GM23338 (cell line): ENCODE data around the gene NKAIN2. TPM values are rescaled to one million over a fixed set of nuclear protein-coding genes. Genes with fewer than 3 reads are reported as not detected.

Experiments used
- ATAC-seq: fragments of 200-7000 bp; cut with Tn5 transposase; 3 replicates; pipeline ENCODE4 v1.9.1; 2020
- DNase-seq: peaks from one replicate; pipeline ENCODE4 v3.0.0-alpha.2; 2015; ENCODE audit warnings: low spot score
- H2AFZ ChIP-seq: fragments of 200-600 bp; sonication (generic); 2 replicates; pipeline ENCODE4 v1.8.0; 2016; ENCODE audit warnings: antibody characterized with exemption, mild to moderate bottlenecking, moderate library complexity
- H3F3A ChIP-seq: fragments of 200-600 bp; sonication (generic); replicated peaks from 2 replicates; pipeline ENCODE4 v1.8.0; 2017; ENCODE audit warnings: antibody characterized with exemption, mixed run types, low read depth
- H3K27ac ChIP-seq: fragments of 200-600 bp; sonication (generic); 2 replicates; pipeline ENCODE4 v1.6.1; 2016; ENCODE audit warnings: low read depth
- H3K27me3 ChIP-seq: fragments of 200-600 bp; sonication (generic); 2 replicates; pipeline ENCODE4 v1.8.0; 2016; ENCODE audit warnings: mild to moderate bottlenecking, mixed run types, moderate library complexity; ENCODE audit not compliant: insufficient read depth
- H3K36me3 ChIP-seq: fragments of 200-600 bp; sonication (generic); 2 replicates; pipeline ENCODE4 v1.8.0; 2016; ENCODE audit warnings: mild to moderate bottlenecking; ENCODE audit not compliant: insufficient read depth
- H3K4me1 ChIP-seq: fragments of 200-600 bp; sonication (generic); 2 replicates; pipeline ENCODE4 v1.8.0; 2016; ENCODE audit warnings: mild to moderate bottlenecking, moderate library complexity; ENCODE audit not compliant: insufficient read depth
- H3K4me2 ChIP-seq: fragments of 200-600 bp; sonication (generic); 2 replicates; pipeline ENCODE4 v1.7.1; 2017; ENCODE audit warnings: mixed run types
- H3K4me3 ChIP-seq: fragments of 200-600 bp; sonication (generic); 2 replicates; pipeline ENCODE4 v1.6.1; 2016; ENCODE audit warnings: mixed run types
- H3K79me2 ChIP-seq: fragments of 200-600 bp; sonication (generic); replicated peaks from 2 replicates; pipeline ENCODE4 v1.8.0; 2017; ENCODE audit warnings: mild to moderate bottlenecking; ENCODE audit not compliant: insufficient read depth
- H3K9me2 ChIP-seq: fragments of 200-600 bp; sonication (generic); 2 replicates; pipeline ENCODE4 v1.8.0; 2017; ENCODE audit not compliant: insufficient read depth
- H4K20me1 ChIP-seq: fragments of 200-600 bp; sonication (generic); replicated peaks from 2 replicates; pipeline ENCODE4 v1.8.0; 2017; ENCODE audit warnings: mild to moderate bottlenecking; ENCODE audit not compliant: insufficient read depth
- H3K27ac Mint-ChIP-seq: 2 replicates; pipeline ENCODE4 v1.8.0; 2020; ENCODE audit warnings: inconsistent platforms, mild to moderate bottlenecking, moderate library complexity, mixed read lengths
- H3K27me3 Mint-ChIP-seq: 3 replicates; pipeline ENCODE4 v1.8.0; 2022; ENCODE audit warnings: low read depth, mild to moderate bottlenecking, moderate library complexity, mixed read lengths, inconsistent platforms; ENCODE audit not compliant: insufficient read depth, poor library complexity
- H3K36me3 Mint-ChIP-seq: 3 replicates; pipeline ENCODE4 v1.8.0; 2021; ENCODE audit warnings: low read depth, mild to moderate bottlenecking, inconsistent platforms, moderate library complexity, mixed read lengths
- H3K4me1 Mint-ChIP-seq: 3 replicates; pipeline ENCODE4 v1.8.0; 2020; ENCODE audit warnings: mild to moderate bottlenecking, inconsistent platforms, mixed read lengths
- H3K4me3 Mint-ChIP-seq: 3 replicates; pipeline ENCODE4 v1.8.0; 2021; ENCODE audit warnings: moderate library complexity, mild to moderate bottlenecking, inconsistent platforms, mixed read lengths
- H3K9me3 Mint-ChIP-seq: 3 replicates; pipeline ENCODE4 v1.8.0; 2020; ENCODE audit warnings: moderate library complexity, mild to moderate bottlenecking, inconsistent platforms, mixed read lengths
- CTCF ChIP-seq, 2 experiments: fragments of 200-600 bp in 1 of 2; sonication (generic) in 1 of 2; conservative IDR thresholded peaks; 2 replicates each; pipeline versions ENCODE4 v1.5.1 to v1.6.1; 2016 to 2017; ENCODE audit warnings: antibody characterized with exemption in 2 of 2, low read depth in 2 of 2, mild to moderate bottlenecking in 2 of 2, moderate library complexity in 1 of 2
- JUNB ChIP-seq: IDR thresholded peaks from one replicate; pipeline ENCODE4 v1.6.1; 2016; ENCODE audit warnings: antibody characterized with exemption; ENCODE audit not compliant: unreplicated experiment
- NANOG ChIP-seq: IDR thresholded peaks from 2 replicates; pipeline ENCODE4 v1.6.1; 2016; ENCODE audit warnings: antibody characterized with exemption, borderline replicate concordance
- POLR2AphosphoS5 ChIP-seq: IDR thresholded peaks from 2 replicates; pipeline ENCODE4 v1.6.1; 2016; ENCODE audit warnings: antibody characterized with exemption, low read depth
- ZNF114 ChIP-seq: fragments of 250-450 bp; sonication (Bioruptor Pico); IDR thresholded peaks from 2 replicates; pipeline ENCODE4 v1.5.0; 2020; ENCODE audit warnings: mild to moderate bottlenecking, moderate library complexity
- ZNF331 ChIP-seq: fragments of 250-450 bp; sonication (Bioruptor Pico); IDR thresholded peaks from 2 replicates; pipeline ENCODE4 v1.5.0; 2020; ENCODE audit warnings: low read depth, mild to moderate bottlenecking, moderate library complexity
- ZNF462 ChIP-seq: fragments of 250-450 bp; sonication (Bioruptor Pico); IDR thresholded peaks from 2 replicates; pipeline ENCODE4 v1.5.0; 2020; ENCODE audit warnings: mild to moderate bottlenecking, moderate library complexity
- polyA plus RNA-seq: library from polyadenylated mRNA; unstranded; fragments of >200 nt; fragmentation: Nextera tagmentation; extraction: Ambion mirVana; gene quantifications from 2 replicates; pipeline ENCODE4 v1.2.1, GENCODE V29; 2016
- total RNA-seq: library from RNA; depleted of rRNA; stranded (reverse); fragments of >200 nt; shearing (Covaris generic); gene quantifications from 2 replicates; pipeline ENCODE4 v1.2.3, GENCODE V29; 2014
- TF ChIP-seq, protein P1 (sequence below): IDR thresholded peaks from 2 replicates; pipeline ENCODE4 v1.6.1; 2016; ENCODE audit warnings: antibody characterized with exemption
- TF ChIP-seq, protein P2 (sequence below): IDR thresholded peaks from one replicate; pipeline ENCODE4 v1.6.1; 2018; ENCODE audit warnings: antibody characterized with exemption; ENCODE audit not compliant: unreplicated experiment

The NKAIN2 gene
- total and polyA plus RNA-seq, 2 experiments from 2014 or later: 0.39 to 1.1 TPM

GRCh38 chr6:124022641-124023040, 219.0 kb downstream of the NKAIN2 start (continued):
- TF ChIP-seq, protein P1, sequence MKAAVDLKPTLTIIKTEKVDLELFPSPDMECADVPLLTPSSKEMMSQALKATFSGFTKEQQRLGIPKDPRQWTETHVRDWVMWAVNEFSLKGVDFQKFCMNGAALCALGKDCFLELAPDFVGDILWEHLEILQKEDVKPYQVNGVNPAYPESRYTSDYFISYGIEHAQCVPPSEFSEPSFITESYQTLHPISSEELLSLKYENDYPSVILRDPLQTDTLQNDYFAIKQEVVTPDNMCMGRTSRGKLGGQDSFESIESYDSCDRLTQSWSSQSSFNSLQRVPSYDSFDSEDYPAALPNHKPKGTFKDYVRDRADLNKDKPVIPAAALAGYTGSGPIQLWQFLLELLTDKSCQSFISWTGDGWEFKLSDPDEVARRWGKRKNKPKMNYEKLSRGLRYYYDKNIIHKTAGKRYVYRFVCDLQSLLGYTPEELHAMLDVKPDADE: no peak
- TF ChIP-seq ZNF114 (CRISPR knock-in tag): no peak
- TF ChIP-seq, protein P2, sequence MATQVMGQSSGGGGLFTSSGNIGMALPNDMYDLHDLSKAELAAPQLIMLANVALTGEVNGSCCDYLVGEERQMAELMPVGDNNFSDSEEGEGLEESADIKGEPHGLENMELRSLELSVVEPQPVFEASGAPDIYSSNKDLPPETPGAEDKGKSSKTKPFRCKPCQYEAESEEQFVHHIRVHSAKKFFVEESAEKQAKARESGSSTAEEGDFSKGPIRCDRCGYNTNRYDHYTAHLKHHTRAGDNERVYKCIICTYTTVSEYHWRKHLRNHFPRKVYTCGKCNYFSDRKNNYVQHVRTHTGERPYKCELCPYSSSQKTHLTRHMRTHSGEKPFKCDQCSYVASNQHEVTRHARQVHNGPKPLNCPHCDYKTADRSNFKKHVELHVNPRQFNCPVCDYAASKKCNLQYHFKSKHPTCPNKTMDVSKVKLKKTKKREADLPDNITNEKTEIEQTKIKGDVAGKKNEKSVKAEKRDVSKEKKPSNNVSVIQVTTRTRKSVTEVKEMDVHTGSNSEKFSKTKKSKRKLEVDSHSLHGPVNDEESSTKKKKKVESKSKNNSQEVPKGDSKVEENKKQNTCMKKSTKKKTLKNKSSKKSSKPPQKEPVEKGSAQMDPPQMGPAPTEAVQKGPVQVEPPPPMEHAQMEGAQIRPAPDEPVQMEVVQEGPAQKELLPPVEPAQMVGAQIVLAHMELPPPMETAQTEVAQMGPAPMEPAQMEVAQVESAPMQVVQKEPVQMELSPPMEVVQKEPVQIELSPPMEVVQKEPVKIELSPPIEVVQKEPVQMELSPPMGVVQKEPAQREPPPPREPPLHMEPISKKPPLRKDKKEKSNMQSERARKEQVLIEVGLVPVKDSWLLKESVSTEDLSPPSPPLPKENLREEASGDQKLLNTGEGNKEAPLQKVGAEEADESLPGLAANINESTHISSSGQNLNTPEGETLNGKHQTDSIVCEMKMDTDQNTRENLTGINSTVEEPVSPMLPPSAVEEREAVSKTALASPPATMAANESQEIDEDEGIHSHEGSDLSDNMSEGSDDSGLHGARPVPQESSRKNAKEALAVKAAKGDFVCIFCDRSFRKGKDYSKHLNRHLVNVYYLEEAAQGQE: no peak
- TF ChIP-seq ZNF331 (CRISPR knock-in tag): no peak
- no peak for TF ChIP-seq CTCF (conservative IDR thresholded peaks at IDR 0.05; ENCODE audit: low read depth in 2 of 2)
- TF ChIP-seq POLR2AphosphoS5: no peak
- TF ChIP-seq NANOG: no peak

DNA sequence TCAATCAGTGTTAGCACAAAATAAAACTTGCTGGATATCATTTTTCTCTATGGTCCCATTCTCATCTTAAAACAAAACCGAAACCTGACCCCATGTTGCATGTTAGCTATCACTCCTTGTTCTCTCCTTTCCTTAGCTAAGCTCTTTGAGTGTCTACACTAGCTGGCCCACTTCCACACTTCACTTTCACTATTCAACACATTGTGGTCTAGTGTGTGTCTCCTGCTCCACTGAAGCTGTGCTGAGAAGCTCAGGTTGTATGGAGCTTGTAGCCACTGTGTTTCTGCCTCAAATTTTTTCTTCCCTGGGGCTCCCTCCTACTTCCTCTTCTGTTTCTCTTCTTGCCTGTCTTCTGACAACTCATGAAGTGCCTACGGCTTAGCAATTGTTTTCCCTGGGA, 223.0 kb downstream of the NKAIN2 start:
- Histone ChIP-seq H4K20me1 (no peaks in the 10 kb centered on the region), H3F3A (no peaks in the 10 kb centered on the region), H3K79me2 (no peaks in the 10 kb centered on the region), H3K4me1 (peaks cover 14% of the 10 kb centered on the region; the same call in 1 of the 2 replicates), H2AFZ (no peak overlapping the region), H3K27ac (no peak overlapping the region), H3K4me2 (no peak overlapping the region), H3K36me3 (no peaks in the 10 kb centered on the region), H3K9me2 (no peaks in the 10 kb centered on the region), H3K4me3 (no peak overlapping the region), H3K27me3 (no peaks in the 10 kb centered on the region)
- Mint-ChIP-seq H3K4me3 (no peak overlapping the region), H3K9me3 (no peaks in the 10 kb centered on the region), H3K27ac (no peak overlapping the region), H3K27me3 (no peaks in the 10 kb centered on the region), H3K4me1 (peaks cover 14% of the 10 kb centered on the region), H3K36me3 (no peaks in the 10 kb centered on the region)
- ATAC-seq: no peak
- no peak for DNase-seq
- TF ChIP-seq POLR2AphosphoS5 (no peak), JUNB (no peak), ZNF462 (CRISPR knock-in tag) (no peak), ZNF114 (CRISPR knock-in tag) (no peak), CTCF (conservative IDR thresholded peaks at IDR 0.05; ENCODE audit: low read depth in 2 of 2) (no peak)
